Gastrocnemius medialis (tissue), 4 donors: Measurements from ENCODE around the gene CDK17. TPM values are rescaled to one million over a fixed set of nuclear protein-coding genes. Genes with fewer than 3 reads are reported as not detected.

Experiments
- ATAC-seq, 2 donors: fragments of 150-250 bp; one replicate each; pipeline ENCODE4 v1.9.1; 2016
- DNase-seq, 2 donors: peaks; one replicate each; pipeline ENCODE4 v3.0.0-alpha.2; 2019
- H3K27ac ChIP-seq, 4 donors: fragments of 200-600 bp; sonication (generic); 1 replicate in 1 of 4; 2 replicates in 3 of 4; pipeline ENCODE4 v1.5.1; 2016 to 2018; ENCODE audit warnings: mild to moderate bottlenecking in 2 of 4, moderate library complexity in 1 of 4
- H3K27me3 ChIP-seq, 3 donors: fragments of 200-600 bp; sonication (generic) in 2 of 3; 1 replicate in 1 of 3; 2 replicates in 2 of 3; pipeline versions ENCODE4 v1.5.1 to v1.6.0; 2016 to 2019; ENCODE audit warnings: mild to moderate bottlenecking in 1 of 3, moderate library complexity in 1 of 3
- H3K36me3 ChIP-seq, 2 donors: fragments of 200-600 bp; sonication (generic) in 1 of 2; one replicate each; pipeline ENCODE4 v1.5.1; 2017 to 2018
- H3K4me1 ChIP-seq, 2 donors: fragments of 200-600 bp; sonication (generic) in 1 of 2; one replicate each; pipeline ENCODE4 v1.5.1; 2016 to 2017; ENCODE audit warnings: mild to moderate bottlenecking in 2 of 2
- H3K4me3 ChIP-seq, 4 donors: fragments of 200-600 bp; sonication (generic) in 3 of 4; 1 replicate in 1 of 4; 2 replicates in 3 of 4; pipeline ENCODE4 v1.5.1; 2016 to 2019; ENCODE audit warnings: mild to moderate bottlenecking in 2 of 4
- H3K9me3 ChIP-seq, 3 donors: fragments of 200-600 bp; sonication (generic) in 2 of 3; 1 replicate in 1 of 3; 2 replicates in 2 of 3; pipeline ENCODE4 v1.5.1; 2016 to 2019
- POLR2A ChIP-seq, 2 donors: fragments of 450-650 bp; IDR thresholded peaks; one replicate each; pipeline ENCODE4 v1.6.1; 2017; ENCODE audit warnings: antibody characterized with exemption in 2 of 2, mild to moderate bottlenecking in 2 of 2, moderate library complexity in 2 of 2
- in situ Hi-C, 4 donors: fragments of 200-750 bp; cut with MboI; loops; one replicate each; pipeline versions ENCODE4 v1.15.0 to v1.8.0; 2017; ENCODE audit warnings: low sequenced_read_pairs in 4 of 4
- intact Hi-C: fragments of 100-400 bp; cut with DNase I; formaldehyde crosslinking; loops from one replicate; pipeline ENCODE4 v1.15.1; 2023; ENCODE audit warnings: low total_unique reads
- total RNA-seq, 4 donors: library from RNA; depleted of rRNA; stranded (reverse); fragments of >200 nt; gene quantifications; one replicate each; pipeline versions ENCODE4 v1.1.0 to v1.2.3, GENCODE V29; 2016
- TF ChIP-seq, protein P1 (sequence below), 5 experiments: fragments of 450-650 bp in 3 of 5; fragments of 200-600 bp in 2 of 5; sonication (generic) in 2 of 5; IDR thresholded peaks in 4 of 5; conservative IDR thresholded peaks in 1 of 5; 1 replicate in 4 of 5; 2 replicates in 1 of 5; pipeline ENCODE4 v1.5.1; 2016 to 2019; ENCODE audit warnings: antibody characterized with exemption in 5 of 5, mild to moderate bottlenecking in 3 of 5, moderate library complexity in 3 of 5

Gene CDK17
- total RNA-seq, 4 donors from 2014 or later, result 10.9 to 25.1 (median 20.9) TPM

DNA sequence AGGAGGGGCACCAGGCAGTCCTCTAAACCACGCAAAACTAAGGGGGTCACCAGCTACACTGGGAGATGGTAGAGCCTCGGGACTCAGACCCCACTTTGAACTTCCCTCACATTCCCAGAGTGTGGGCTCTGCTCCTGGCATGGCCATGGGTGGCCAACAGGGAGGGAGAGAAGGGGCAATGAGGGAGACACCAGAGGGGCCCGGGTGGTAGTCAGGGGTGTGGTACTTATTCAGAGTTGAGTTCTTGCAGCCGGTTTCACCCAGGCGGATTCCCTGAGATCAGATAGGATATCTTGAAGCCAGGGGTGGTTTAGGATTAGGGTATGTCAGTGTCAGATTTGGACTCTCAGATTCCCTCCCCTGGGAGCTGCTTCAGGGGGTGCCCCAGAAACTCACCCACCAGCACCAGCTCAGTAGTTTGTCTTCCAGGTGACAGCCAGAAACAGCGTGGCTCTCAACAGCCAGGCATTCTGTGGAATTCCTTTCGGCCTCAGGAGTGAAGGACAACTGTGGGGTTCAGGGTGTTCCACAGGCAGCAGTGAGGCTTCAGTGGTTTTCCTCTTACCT, 150.0 kb downstream of the CDK17 start:
- no peak for TF ChIP-seq POLR2A (IDR thresholded peaks at IDR 0.05)
- TF ChIP-seq, protein P1, sequence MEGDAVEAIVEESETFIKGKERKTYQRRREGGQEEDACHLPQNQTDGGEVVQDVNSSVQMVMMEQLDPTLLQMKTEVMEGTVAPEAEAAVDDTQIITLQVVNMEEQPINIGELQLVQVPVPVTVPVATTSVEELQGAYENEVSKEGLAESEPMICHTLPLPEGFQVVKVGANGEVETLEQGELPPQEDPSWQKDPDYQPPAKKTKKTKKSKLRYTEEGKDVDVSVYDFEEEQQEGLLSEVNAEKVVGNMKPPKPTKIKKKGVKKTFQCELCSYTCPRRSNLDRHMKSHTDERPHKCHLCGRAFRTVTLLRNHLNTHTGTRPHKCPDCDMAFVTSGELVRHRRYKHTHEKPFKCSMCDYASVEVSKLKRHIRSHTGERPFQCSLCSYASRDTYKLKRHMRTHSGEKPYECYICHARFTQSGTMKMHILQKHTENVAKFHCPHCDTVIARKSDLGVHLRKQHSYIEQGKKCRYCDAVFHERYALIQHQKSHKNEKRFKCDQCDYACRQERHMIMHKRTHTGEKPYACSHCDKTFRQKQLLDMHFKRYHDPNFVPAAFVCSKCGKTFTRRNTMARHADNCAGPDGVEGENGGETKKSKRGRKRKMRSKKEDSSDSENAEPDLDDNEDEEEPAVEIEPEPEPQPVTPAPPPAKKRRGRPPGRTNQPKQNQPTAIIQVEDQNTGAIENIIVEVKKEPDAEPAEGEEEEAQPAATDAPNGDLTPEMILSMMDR (IDR thresholded peaks at IDR 0.05 in 4 of 5, conservative IDR thresholded peaks at IDR 0.05 in 1 of 5), result no peak
- intact Hi-C loops (no loop called here), in situ Hi-C loops (no loop called here)
- ATAC-seq (no peak), DNase-seq (no peak)
- H3K36me3 ChIP-seq, result peaks cover 0 to 7% of the 10 kb centered on the region in 2 donors
- peak overlapping the region; percentile 63 to 73 (median 66) for H3K27ac ChIP-seq
- no peaks in the 10 kb centered on the region for H3K9me3 ChIP-seq
- no peaks in the 10 kb centered on the region for H3K27me3 ChIP-seq
- peaks cover 7 to 9% of the 10 kb centered on the region in 2 donors for H3K4me1 ChIP-seq
- no peak overlapping the region for H3K4me3 ChIP-seq

DNA sequence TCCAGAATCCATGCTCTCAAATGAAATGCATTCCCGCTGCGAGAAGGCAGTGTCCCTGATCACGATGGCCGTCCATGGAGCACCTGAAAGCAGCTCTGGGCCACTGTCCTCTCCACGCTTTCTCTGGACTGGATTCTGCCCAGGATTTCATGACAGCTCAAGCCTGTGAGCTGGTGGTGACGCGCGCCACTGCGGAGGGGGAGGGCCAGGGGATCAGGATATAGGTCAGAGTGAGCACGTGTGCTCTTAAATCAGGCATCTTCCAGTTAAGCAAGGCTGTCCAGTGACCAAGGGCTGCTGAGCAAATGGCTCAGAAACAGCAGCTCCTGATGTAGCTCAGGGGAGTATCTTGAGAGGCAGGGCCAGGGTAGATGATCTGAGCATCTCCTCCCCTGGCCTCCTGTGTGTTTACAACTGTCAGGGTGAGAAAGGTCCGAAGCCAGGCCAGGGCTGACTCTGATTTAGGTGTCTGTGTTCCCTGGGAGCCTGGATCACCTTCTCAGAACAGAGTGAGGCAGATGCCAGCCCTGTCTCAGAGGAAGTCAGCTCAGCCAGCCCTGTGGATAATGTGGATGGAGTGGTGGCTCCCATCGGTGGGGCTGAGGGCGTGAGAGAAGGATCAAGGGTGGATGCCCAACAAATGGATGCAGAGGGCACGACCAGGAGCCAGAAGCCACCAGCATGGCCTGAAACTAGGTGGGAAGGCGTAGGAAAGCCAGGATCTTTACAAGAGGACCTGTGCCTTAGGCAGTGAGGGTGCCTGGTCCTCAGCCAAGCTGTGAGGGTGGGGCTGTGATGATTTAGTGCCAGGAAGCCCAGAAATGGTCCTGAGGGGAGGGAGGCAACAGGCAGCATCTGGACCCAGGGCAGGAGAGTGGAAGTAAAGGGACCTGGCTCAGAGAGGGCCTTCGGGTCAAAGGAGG, 150.8 kb downstream of the CDK17 start:
- Histone ChIP-seq H3K36me3 (peaks cover 0 to 7% of the 10 kb centered on the region in 2 donors), H3K27ac (peak overlapping the region; percentile 63 to 73 (median 66))
- in situ Hi-C loops, result no loop called here

DNA sequence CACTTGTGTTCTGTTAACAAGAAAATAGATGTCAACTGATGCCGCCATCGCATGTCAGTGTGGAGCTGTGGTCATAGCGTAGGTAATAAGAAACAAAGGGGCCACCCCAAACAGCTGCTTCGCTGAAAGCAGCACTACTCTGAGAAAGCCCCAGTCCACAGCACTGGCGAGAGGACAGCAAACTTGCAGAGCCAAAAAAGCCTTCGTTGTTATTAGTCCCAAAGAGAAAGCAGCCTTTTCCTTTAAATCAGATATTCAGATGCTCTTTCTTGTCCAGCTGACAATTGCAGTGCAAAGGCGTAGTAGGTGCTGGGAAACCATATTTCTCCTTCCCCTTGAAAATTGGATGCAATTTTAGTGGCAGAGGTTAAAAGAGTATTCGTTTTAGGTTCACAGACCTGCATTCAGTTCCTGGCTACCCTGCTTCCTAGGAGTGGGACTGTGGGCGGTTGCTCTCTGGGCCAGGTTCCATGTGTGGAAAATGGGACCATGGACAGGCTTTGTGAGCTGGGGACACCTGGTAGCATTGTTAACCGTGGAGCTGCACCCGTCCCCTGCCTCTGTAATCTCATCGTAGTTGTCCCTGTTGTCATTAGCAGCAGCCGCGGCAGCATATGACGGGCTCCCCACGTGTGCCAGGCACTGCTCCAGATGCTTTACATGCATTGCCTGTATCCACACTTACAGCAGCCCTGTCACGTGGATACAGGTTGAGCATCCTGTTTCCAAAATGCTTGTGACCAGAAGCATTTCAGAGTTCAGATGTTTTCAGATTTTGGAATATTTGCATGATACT, 151.9 kb downstream of the CDK17 start:
- peaks cover 0 to 7% of the 10 kb centered on the region in 2 donors for H3K36me3 ChIP-seq
- peak overlapping the region; percentile 45 to 73 (median 66) for H3K27ac ChIP-seq
- peaks cover 7 to 9% of the 10 kb centered on the region in 2 donors for H3K4me1 ChIP-seq
- H3K27me3 ChIP-seq, result no peaks in the 10 kb centered on the region
- in situ Hi-C loops (no loop called here), intact Hi-C loops (no loop called here)
- H3K9me3 ChIP-seq, result no peaks in the 10 kb centered on the region
- H3K4me3 ChIP-seq, result no peak overlapping the region
- no peak for ATAC-seq
- TF ChIP-seq POLR2A (IDR thresholded peaks at IDR 0.05), result no peak
- TF ChIP-seq, protein P1 (IDR thresholded peaks at IDR 0.05 in 4 of 5, conservative IDR thresholded peaks at IDR 0.05 in 1 of 5), result no peak
- no peak for DNase-seq

More for the DNA sequence above, 150.8 kb downstream of the CDK17 start:
- Histone ChIP-seq H3K9me3 (no peaks in the 10 kb centered on the region), H3K4me3 (no peak overlapping the region), H3K4me1 (peaks cover 7 to 9% of the 10 kb centered on the region in 2 donors), H3K27me3 (no peaks in the 10 kb centered on the region)
- intact Hi-C loops, result no loop called here
- TF ChIP-seq POLR2A (IDR thresholded peaks at IDR 0.05), result peak in 1 of 2 donors; percentile 11
- TF ChIP-seq, protein P1 (IDR thresholded peaks at IDR 0.05 in 4 of 5, conservative IDR thresholded peaks at IDR 0.05 in 1 of 5), result no peak
- peak; percentile 75 to 82 for ATAC-seq
- DNase-seq, result peak; percentile 52 to 70

DNA sequence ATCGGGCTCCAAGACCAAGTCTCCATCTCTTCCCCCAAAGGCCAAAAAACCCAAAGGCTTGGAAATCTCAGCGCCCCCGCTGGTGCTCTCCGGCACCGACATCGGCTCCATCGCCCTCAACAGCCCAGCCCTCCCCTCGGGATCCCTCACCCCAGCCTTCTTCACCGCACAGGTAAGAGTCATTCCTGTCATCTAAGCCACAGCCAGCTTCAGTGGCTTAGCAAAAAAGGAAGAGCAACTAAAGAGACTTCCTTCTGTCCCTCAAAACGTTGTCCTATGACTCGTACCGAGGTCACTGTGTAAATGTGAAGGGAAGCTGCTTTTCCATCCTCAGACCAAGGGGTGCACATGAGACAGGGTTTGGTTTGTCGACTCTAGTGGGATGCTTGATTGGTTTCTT, 152.7 kb downstream of the CDK17 start:
- in situ Hi-C loops (no loop called here), intact Hi-C loops (no loop called here)
- no peaks in the 10 kb centered on the region for H3K9me3 ChIP-seq
- no peaks in the 10 kb centered on the region for H3K27me3 ChIP-seq
- DNase-seq (no peak), ATAC-seq (no peak)
- no peak overlapping the region for H3K27ac ChIP-seq
- H3K4me1 ChIP-seq, result peaks cover 7 to 9% of the 10 kb centered on the region in 2 donors
- H3K36me3 ChIP-seq, result peaks cover 0 to 7% of the 10 kb centered on the region in 2 donors
- TF ChIP-seq, protein P1 (IDR thresholded peaks at IDR 0.05 in 4 of 5, conservative IDR thresholded peaks at IDR 0.05 in 1 of 5), result no peak
- TF ChIP-seq POLR2A (IDR thresholded peaks at IDR 0.05), result no peak
- H3K4me3 ChIP-seq, result no peak overlapping the region
